PFSK-1 (cell line): ENCODE measurements around the gene SURF2.

ENCODE experiments used
- FOXP2 ChIP-seq: optimal IDR thresholded peaks from 2 replicates; pipeline ENCODE3; 2011; ENCODE audit warnings: borderline replicate concordance, control low read depth, inconsistent platforms; ENCODE audit not compliant: insufficient read depth; ENCODE audit errors: extremely low read length, extremely low read depth
- POLR2AphosphoS5 ChIP-seq: IDR thresholded peaks from 2 replicates; pipeline ENCODE4 v1.6.1; 2012; ENCODE audit warnings: low read depth, mild to moderate bottlenecking, control low read depth, low read length, moderate library complexity
- REST ChIP-seq, 2 experiments: IDR thresholded peaks; 2 replicates each; pipeline versions ENCODE4 v1.6.1 to v1.8.0; 2011 to 2012; ENCODE audit warnings: low read depth in 2 of 2, low read length in 2 of 2, control low read depth in 1 of 2, inconsistent platforms in 1 of 2, mild to moderate bottlenecking in 1 of 2, moderate library complexity in 1 of 2; ENCODE audit not compliant: insufficient read depth in 1 of 2
- SIN3A ChIP-seq: IDR thresholded peaks from 2 replicates; pipeline ENCODE4 v1.6.1; 2012; ENCODE audit warnings: mild to moderate bottlenecking, low read length, moderate library complexity, borderline replicate concordance; ENCODE audit not compliant: insufficient read depth
- TAF1 ChIP-seq: IDR thresholded peaks from 2 replicates; pipeline ENCODE4 v1.6.1; 2012; ENCODE audit warnings: low read length, control low read depth, borderline replicate concordance; ENCODE audit not compliant: insufficient read depth

The SURF2 gene

GRCh38 chr9:133353548-133353947 is 2.8 kb upstream of the SURF2 start:
- TF ChIP-seq FOXP2 = no peak
- TF ChIP-seq REST (IDR thresholded peaks at IDR 0.05; ENCODE audit: insufficient read depth in 1 of 2, low read depth in 2 of 2, low read length in 2 of 2) = no peak
- no peak for TF ChIP-seq SIN3A
- TF ChIP-seq TAF1 = no peak
- TF ChIP-seq POLR2AphosphoS5 = no peak

GRCh38 chr9:133354766-133355165 is 1.6 kb upstream of the SURF2 start:
- TF ChIP-seq SIN3A = no peak
- TF ChIP-seq POLR2AphosphoS5 = no peak
- no peak for TF ChIP-seq TAF1
- TF ChIP-seq FOXP2 = no peak
- TF ChIP-seq REST (IDR thresholded peaks at IDR 0.05; ENCODE audit: insufficient read depth in 1 of 2, low read depth in 2 of 2, low read length in 2 of 2) = no peak

GRCh38 chr9:133355881-133356357 is 431 bp upstream of the SURF2 start:
- TF ChIP-seq FOXP2 (no peak), POLR2AphosphoS5 (no peak), SIN3A (no peak), REST (IDR thresholded peaks at IDR 0.05; ENCODE audit: insufficient read depth in 1 of 2, low read depth in 2 of 2, low read length in 2 of 2) (no peak), TAF1 (no peak)

- TF ChIP-seq REST (IDR thresholded peaks at IDR 0.05; ENCODE audit: insufficient read depth in 1 of 2, low read depth in 2 of 2, low read length in 2 of 2) (no peak), SIN3A (no peak), POLR2AphosphoS5 (no peak), FOXP2 (no peak), TAF1 (no peak)
Measured at GRCh38 chr9:133357656-133358055, 1.3 kb downstream of the SURF2 start.
